H1 (cell line): ENCODE results near the gene OR51G1. TPM values are rescaled to one million over a fixed set of nuclear protein-coding genes. Genes with fewer than 3 reads are reported as not detected.

ENCODE experiments used
- CTCF ChIA-PET: fragments of 300-600 bp; sonication (Branson Sonifier 250); formaldehyde crosslinking; loops from one replicate; lab custom pipeline; 2021; ENCODE audit not compliant: partially characterized antibody; lab: Charles Lee
- POLR2A ChIA-PET: fragments of 300-600 bp; sonication (Branson Sonifier 250); formaldehyde crosslinking; loops from one replicate; lab custom pipeline; 2021; ENCODE audit warnings: inconsistent platforms; ENCODE audit not compliant: partially characterized antibody; lab: Charles Lee
- DNase-seq, 2 experiments: peaks; one replicate each; pipeline versions ENCODE4 v3.0.0 to v3.0.0-alpha.2; 2010 to 2022; ENCODE audit warnings: low spot score in 2 of 2, low read depth in 1 of 2, mixed read lengths in 1 of 2
- FAIRE-seq: peaks from 2 replicates; lab custom pipeline; 2011; peaks lifted over from hg19 to GRCh38; lab: Jason Lieb, UNC
- H2AFZ ChIP-seq: 2 replicates; pipeline ENCODE4 v1.8.1; 2012; ENCODE audit warnings: low read length, inconsistent platforms
- H2AK5ac ChIP-seq: 2 replicates; pipeline ENCODE4 v1.6.1; 2013; ENCODE audit warnings: low read depth, low read length
- H2BK120ac ChIP-seq: replicated peaks from 2 replicates; pipeline ENCODE3; 2013; ENCODE audit warnings: low read depth, low read length, inconsistent platforms
- H2BK12ac ChIP-seq: 2 replicates; pipeline ENCODE4 v1.6.1; 2013; ENCODE audit warnings: low read depth, low read length
- H2BK15ac ChIP-seq: 2 replicates; pipeline ENCODE4 v1.6.1; 2013; ENCODE audit warnings: low read length
- H2BK20ac ChIP-seq: 2 replicates; pipeline ENCODE4 v1.6.1; 2013; ENCODE audit warnings: low read length
- H2BK5ac ChIP-seq: 2 replicates; pipeline ENCODE4 v1.6.1; 2013; ENCODE audit warnings: low read depth, low read length
- H3K14ac ChIP-seq: 2 replicates; pipeline ENCODE4 v1.6.1; 2013; ENCODE audit warnings: inconsistent platforms; ENCODE audit not compliant: insufficient read length
- H3K18ac ChIP-seq: 2 replicates; pipeline ENCODE4 v1.6.1; 2013; ENCODE audit warnings: low read length; ENCODE audit errors: extremely low read depth
- H3K23ac ChIP-seq: 2 replicates; pipeline ENCODE4 v1.6.1; 2013; ENCODE audit warnings: inconsistent platforms; ENCODE audit not compliant: insufficient read length
- H3K23me2 ChIP-seq: 2 replicates; pipeline ENCODE4 v1.6.1; 2013; ENCODE audit warnings: low read depth, low read length
- H3K27ac ChIP-seq: 2 replicates; pipeline ENCODE4 v1.6.1; 2011; ENCODE audit warnings: low read depth, low read length, inconsistent platforms
- H3K27me3 ChIP-seq, 4 experiments: replicated peaks in 1 of 4; 1 replicate in 1 of 4; 2 replicates in 3 of 4; pipeline versions ENCODE4 v1.6.1 to v1.8.1; 2011 to 2013; ENCODE audit warnings: low read length in 3 of 4, mild to moderate bottlenecking in 3 of 4, inconsistent platforms in 2 of 4, mixed read lengths in 2 of 4, moderate library complexity in 1 of 4; ENCODE audit not compliant: control insufficient read depth in 3 of 4, insufficient read depth in 3 of 4; ENCODE audit errors: extremely low read depth in 1 of 4
- H3K36me3 ChIP-seq, 4 experiments: 2 replicates each; pipeline versions ENCODE4 v1.6.1 to v1.8.1; 2011 to 2013; ENCODE audit warnings: mild to moderate bottlenecking in 4 of 4, low read length in 3 of 4, moderate library complexity in 2 of 4, control low read depth in 1 of 4, inconsistent platforms in 1 of 4; ENCODE audit not compliant: insufficient read depth in 4 of 4, control insufficient read depth in 2 of 4
- H3K4ac ChIP-seq: replicated peaks from 2 replicates; pipeline ENCODE3; 2013; ENCODE audit warnings: low read length, low read depth, mixed read lengths, inconsistent platforms; ENCODE audit not compliant: insufficient read length
- H3K4me1 ChIP-seq, 4 experiments: replicated peaks in 1 of 4; 1 replicate in 1 of 4; 2 replicates in 3 of 4; pipeline versions ENCODE4 v1.6.1 to v1.8.1; 2011 to 2013; ENCODE audit warnings: low read length in 3 of 4, inconsistent platforms in 2 of 4, mixed read lengths in 1 of 4; ENCODE audit not compliant: insufficient read depth in 4 of 4, control insufficient read depth in 3 of 4
- H3K4me2 ChIP-seq, 2 experiments: 2 replicates each; pipeline versions ENCODE4 v1.6.1 to v1.8.1; 2011 to 2013; ENCODE audit warnings: low read depth in 2 of 2, low read length in 2 of 2, control low read depth in 1 of 2, inconsistent platforms in 1 of 2, mild to moderate bottlenecking in 1 of 2; ENCODE audit not compliant: insufficient read depth in 1 of 2
- H3K4me3 ChIP-seq, 4 experiments: fragments of 200-600, 300-600 bp in 1 of 4; sonication (generic), shearing (Covaris generic), sonication (Bioruptor Twin) in 1 of 4; 2 replicates each; pipeline versions ENCODE4 v1.5.1 to v1.8.1; 2011 to 2016; ENCODE audit warnings: low read length in 4 of 4, low read depth in 3 of 4, control low read depth in 2 of 4, inconsistent platforms in 2 of 4, mild to moderate bottlenecking in 2 of 4, mixed read lengths in 1 of 4, moderate library complexity in 1 of 4; ENCODE audit not compliant: insufficient read depth in 2 of 4; ENCODE audit errors: extremely low read depth in 1 of 4
- H3K56ac ChIP-seq: replicated peaks from 2 replicates; pipeline ENCODE3; 2013; ENCODE audit warnings: low read depth, mild to moderate bottlenecking, mixed read lengths, low read length, inconsistent platforms; ENCODE audit not compliant: insufficient read length
- H3K79me1 ChIP-seq: 2 replicates; pipeline ENCODE4 v1.6.1; 2013; ENCODE audit warnings: low read depth, low read length, control low read depth
- H3K79me2 ChIP-seq, 2 experiments: 2 replicates each; pipeline versions ENCODE4 v1.6.1 to v1.8.1; 2012 to 2013; ENCODE audit warnings: low read length in 2 of 2, mild to moderate bottlenecking in 2 of 2, inconsistent platforms in 1 of 2; ENCODE audit not compliant: insufficient read depth in 2 of 2, control insufficient read depth in 1 of 2
- H3K9ac ChIP-seq, 4 experiments: replicated peaks in 1 of 4; 1 replicate in 1 of 4; 2 replicates in 3 of 4; pipeline versions ENCODE4 v1.6.1 to v1.8.1; 2011 to 2013; ENCODE audit warnings: low read depth in 3 of 4, low read length in 3 of 4, control low read depth in 2 of 4, mild to moderate bottlenecking in 2 of 4, moderate library complexity in 2 of 4, inconsistent platforms in 1 of 4; ENCODE audit errors: extremely low read depth in 1 of 4
- H3K9me3 ChIP-seq, 2 experiments: 2 replicates each; pipeline versions ENCODE4 v1.6.1 to v1.8.1; 2012 to 2013; ENCODE audit warnings: mild to moderate bottlenecking in 2 of 2, moderate library complexity in 2 of 2, control low read depth in 1 of 2, inconsistent platforms in 1 of 2, low read depth in 1 of 2, low read length in 1 of 2, mixed read lengths in 1 of 2; ENCODE audit not compliant: insufficient read depth in 2 of 2
- H4K20me1 ChIP-seq, 2 experiments: replicated peaks in 1 of 2; 2 replicates each; pipeline versions ENCODE3 to v1.8.1; 2011 to 2013; ENCODE audit warnings: inconsistent platforms in 2 of 2, low read length in 2 of 2, mild to moderate bottlenecking in 1 of 2; ENCODE audit not compliant: insufficient read depth in 2 of 2, control insufficient read depth in 1 of 2
- H4K5ac ChIP-seq: 2 replicates; pipeline ENCODE4 v1.6.1; 2013; ENCODE audit warnings: low read length, low read depth, mixed read lengths, inconsistent platforms; ENCODE audit not compliant: insufficient read length
- H4K8ac ChIP-seq: 2 replicates; pipeline ENCODE4 v1.8.0; 2013; ENCODE audit warnings: mild to moderate bottlenecking, moderate library complexity, low read length, inconsistent platforms; ENCODE audit not compliant: insufficient read depth; ENCODE audit errors: extremely low read depth
- H4K91ac ChIP-seq: replicated peaks from 2 replicates; pipeline ENCODE3; 2013; ENCODE audit warnings: low read length, mixed read lengths, inconsistent platforms; ENCODE audit not compliant: insufficient read length
- BCL11A ChIP-seq, 2 experiments: IDR thresholded peaks; one replicate each; pipeline ENCODE4 v1.6.1; 2011; ENCODE audit warnings: low read depth in 2 of 2, low read length in 2 of 2, mild to moderate bottlenecking in 2 of 2
- BRCA1 ChIP-seq: IDR thresholded peaks from 2 replicates; pipeline ENCODE4 v1.6.1; 2012; ENCODE audit warnings: low read depth, low read length, improper control_type of control experiment
- EGR1 ChIP-seq: IDR thresholded peaks from 2 replicates; pipeline ENCODE4 v1.6.1; 2011; ENCODE audit warnings: low read depth, low read length, borderline replicate concordance
- HDAC6 ChIP-seq: IDR thresholded peaks from one replicate; pipeline ENCODE4 v1.7.1; 2012; ENCODE audit warnings: low read depth, mild to moderate bottlenecking, inconsistent platforms, low read length, moderate library complexity
- KDM5A ChIP-seq: fragments of 200-600 bp; IDR thresholded peaks from 2 replicates; pipeline ENCODE4 v1.7.1; 2012; ENCODE audit warnings: mild to moderate bottlenecking, low read length, inconsistent platforms, mixed read lengths
- SAP30 ChIP-seq: fragments of 300-600 bp; sonication (generic); IDR thresholded peaks from 2 replicates; pipeline ENCODE4 v1.7.1; 2012; ENCODE audit warnings: low read length, moderate library complexity, mild to moderate bottlenecking, inconsistent platforms; ENCODE audit not compliant: insufficient read depth, insufficient replicate concordance
- SIN3A ChIP-seq, 2 experiments: IDR thresholded peaks in 1 of 2; conservative IDR thresholded peaks in 1 of 2; 2 replicates each; pipeline ENCODE4 v1.6.1; 2011 to 2012; ENCODE audit warnings: low read length in 2 of 2, improper control_type of control experiment in 1 of 2, low read depth in 1 of 2, mild to moderate bottlenecking in 1 of 2
- SIX5 ChIP-seq: IDR thresholded peaks from 2 replicates; pipeline ENCODE4 v1.6.1; 2011; ENCODE audit warnings: mild to moderate bottlenecking, low read depth, low read length
- TAF7 ChIP-seq: optimal IDR thresholded peaks from 2 replicates; pipeline ENCODE3; 2011; ENCODE audit warnings: low read depth, mild to moderate bottlenecking, inconsistent platforms, low read length, moderate library complexity, borderline replicate concordance
- WGBS, 2 experiments: shearing (Covaris generic) in 1 of 2; methylation state at CpG; one replicate each; pipeline versions ENCODE4 v1.1.6 to v1.1.7; 2013 to 2015; ENCODE audit warnings: low lambda C conversion rate in 2 of 2, mixed read lengths in 2 of 2, inconsistent platforms in 1 of 2, low coverage in 1 of 2, missing lambda C conversion rate in 1 of 2; ENCODE audit not compliant: insufficient replicate concordance in 2 of 2, insufficient coverage in 1 of 2, insufficient read length in 1 of 2; ENCODE audit errors: extremely low coverage in 1 of 2, missing lambda C conversion rate in 1 of 2; 5-methylcytosine and 5-hydroxymethylcytosine counted together
- polyA plus RNA-seq, 7 experiments: library from polyadenylated mRNA; depleted of rRNA in 3 of 7; stranded (reverse) in 5 of 7; unstranded in 2 of 7; fragments of >200 nt in 5 of 7; fragments of 200-250 nt in 2 of 7; gene quantifications; 1 replicate in 5 of 7; 2 replicates in 1 of 7; 4 replicates in 1 of 7; pipeline versions ENCODE4 v1.2.1 to v1.2.3, GENCODE V29; 2011 to 2013; ENCODE audit warnings: missing spikeins in 2 of 7, mixed read lengths in 2 of 7
- total RNA-seq: library from RNA; stranded (reverse); fragmentation: NEBNext Ultra II Directional; extraction: Animal tissue kit (Norgen Biotek cat#: 25700); gene quantifications from 2 replicates; pipeline ENCODE4 v1.2.1, GENCODE V29; 2021

Gene OR51G1
- total and polyA plus RNA-seq, 2 of the 8 experiments (the other 6 are each of a cell fraction or from before 2014, with no cell fraction given), result not detected

- Histone ChIP-seq H3K4me1 (no peaks in the 10 kb centered on the region), H3K18ac (no peak overlapping the region), H3K4me2 (no peak overlapping the region), H3K9me3 (no peaks in the 10 kb centered on the region), H2BK5ac (no peak overlapping the region), H4K5ac (no peak overlapping the region), H3K4me3 (no peak overlapping the region), H3K36me3 (no peaks in the 10 kb centered on the region), H3K14ac (no peak overlapping the region), H3K23ac (no peak overlapping the region), H2BK15ac (no peak overlapping the region), H3K27me3 (no peaks in the 10 kb centered on the region), H3K23me2 (no peaks in the 10 kb centered on the region), H4K20me1 (peaks cover 0 to 1% of the 10 kb centered on the region in 2 experiments), H2AK5ac (no peak overlapping the region), H3K9ac (no peak overlapping the region), H3K56ac (no peak overlapping the region), H3K79me1 (no peaks in the 10 kb centered on the region), H3K79me2 (no peaks in the 10 kb centered on the region), H2BK120ac (no peak overlapping the region), H4K8ac (no peak overlapping the region), H4K91ac (no peak overlapping the region), H3K4ac (no peak overlapping the region), H2BK20ac (no peak overlapping the region), H2BK12ac (no peak overlapping the region), H2AFZ (no peak overlapping the region), H3K27ac (no peak overlapping the region)
- TF ChIP-seq BRCA1 (no peak), SIX5 (no peak), SAP30 (no peak), EGR1 (no peak), SIN3A (conservative IDR thresholded peaks at IDR 0.05 in 1 of 2, IDR thresholded peaks at IDR 0.05 in 1 of 2; ENCODE audit: low read depth in 1 of 2, low read length in 2 of 2) (no peak), BCL11A (IDR thresholded peaks at IDR 0.05; ENCODE audit: low read depth in 2 of 2, low read length in 2 of 2) (no peak), TAF7 (no peak), KDM5A (no peak), HDAC6 (no peak)
- ChIA-PET CTCF (no interaction called here), POLR2A (no interaction called here)
- FAIRE-seq (no peak), DNase-seq (no peak)
- 81% methylated on average over 1 of the region's 1 CpG; no CpG with 5 or more reads in 1 of the 2 experiments for WGBS, 2 experiments
These were observed 1.8 kb downstream of the OR51G1 start for GRCh38 chr11:4922304-4922703.
